Transverse colon (tissue), 4 donors: ENCODE data around the gene TM4SF5. TPM values are rescaled to one million over a fixed set of nuclear protein-coding genes. Genes with fewer than 3 reads are reported as not detected.

Source experiments
- DNase-seq: peaks from one replicate; pipeline ENCODE4 v3.0.0-alpha.2; 2019
- H3K27ac ChIP-seq, 4 donors: fragments of 200-600 bp; sonication (generic); 2 replicates each; pipeline ENCODE4 v1.5.1; 2016 to 2018; ENCODE audit warnings: inconsistent platforms in 4 of 4
- H3K27me3 ChIP-seq: fragments of 200-600 bp; sonication (generic); 2 replicates; pipeline ENCODE4 v1.5.1; 2017; ENCODE audit warnings: inconsistent platforms
- H3K36me3 ChIP-seq, 4 donors: fragments of 200-600 bp; sonication (generic); 2 replicates each; pipeline ENCODE4 v1.5.1; 2017 to 2019; ENCODE audit warnings: inconsistent platforms in 4 of 4
- H3K4me1 ChIP-seq, 4 donors: fragments of 200-600 bp; sonication (generic); 2 replicates each; pipeline ENCODE4 v1.5.1; 2017 to 2020; ENCODE audit warnings: inconsistent platforms in 4 of 4
- H3K4me3 ChIP-seq, 4 donors: fragments of 200-600 bp; sonication (generic); 1 replicate in 1 of 4; 2 replicates in 3 of 4; pipeline versions ENCODE4 v1.5.1 to v1.6.1; 2017 to 2019; ENCODE audit warnings: inconsistent platforms in 4 of 4
- H3K9me3 ChIP-seq, 2 donors: fragments of 200-600 bp; sonication (generic); 2 replicates each; pipeline ENCODE4 v1.5.1; 2017 to 2019; ENCODE audit warnings: inconsistent platforms in 2 of 2
- EP300 ChIP-seq: sonication (generic); formaldehyde crosslinking; IDR thresholded peaks from one replicate; pipeline ENCODE4 v1.6.1; 2017; ENCODE audit warnings: antibody characterized with exemption, low read depth
- POLR2A ChIP-seq: fragments of 450-650 bp; IDR thresholded peaks from one replicate; pipeline ENCODE4 v1.6.1; 2016; ENCODE audit warnings: antibody characterized with exemption, mild to moderate bottlenecking, moderate library complexity
- POLR2AphosphoS5 ChIP-seq, 3 donors: sonication (generic); formaldehyde crosslinking; IDR thresholded peaks; one replicate each; pipeline ENCODE4 v1.6.1; 2016; ENCODE audit warnings: antibody characterized with exemption in 3 of 3
- WGBS, 2 donors: methylation state at CpG; one replicate each; pipeline ENCODE4 v1.1.5; 2018; ENCODE audit warnings: low coverage in 1 of 2; 5-methylcytosine and 5-hydroxymethylcytosine counted together
- in situ Hi-C, 4 donors: fragments of 200-750 bp; cut with MboI; loops; one replicate each; pipeline versions ENCODE4 v1.15.0 to v1.15.1; 2017; ENCODE audit warnings: low sequenced_read_pairs in 3 of 4, low pct_ligation_motif_present in 1 of 4, low pct_unique_long_range_greater_than_20kb in 1 of 4
- intact Hi-C: fragments of 100-400 bp; cut with DNase I; formaldehyde crosslinking; loops from one replicate; pipeline ENCODE4 v1.15.1; 2023; ENCODE audit warnings: low total_unique reads
- total RNA-seq, 4 donors: library from RNA; depleted of rRNA; stranded (reverse); fragments of >200 nt; gene quantifications; one replicate each; pipeline ENCODE4 v1.1.0, GENCODE V29; 2016
- TF ChIP-seq, protein P1 (sequence below), 5 experiments: fragments of 200-600 bp in 3 of 5; fragments of 450-650 bp in 2 of 5; sonication (generic) in 3 of 5; IDR thresholded peaks; 1 replicate in 2 of 5; 2 replicates in 3 of 5; pipeline ENCODE4 v1.5.1; 2016 to 2017; ENCODE audit warnings: antibody characterized with exemption in 5 of 5, inconsistent platforms in 3 of 5, mild to moderate bottlenecking in 2 of 5, moderate library complexity in 1 of 5

Gene TM4SF5
- total RNA-seq, 4 donors from 2014 or later: 5.2 to 42.6 (median 26.1) TPM

DNA sequence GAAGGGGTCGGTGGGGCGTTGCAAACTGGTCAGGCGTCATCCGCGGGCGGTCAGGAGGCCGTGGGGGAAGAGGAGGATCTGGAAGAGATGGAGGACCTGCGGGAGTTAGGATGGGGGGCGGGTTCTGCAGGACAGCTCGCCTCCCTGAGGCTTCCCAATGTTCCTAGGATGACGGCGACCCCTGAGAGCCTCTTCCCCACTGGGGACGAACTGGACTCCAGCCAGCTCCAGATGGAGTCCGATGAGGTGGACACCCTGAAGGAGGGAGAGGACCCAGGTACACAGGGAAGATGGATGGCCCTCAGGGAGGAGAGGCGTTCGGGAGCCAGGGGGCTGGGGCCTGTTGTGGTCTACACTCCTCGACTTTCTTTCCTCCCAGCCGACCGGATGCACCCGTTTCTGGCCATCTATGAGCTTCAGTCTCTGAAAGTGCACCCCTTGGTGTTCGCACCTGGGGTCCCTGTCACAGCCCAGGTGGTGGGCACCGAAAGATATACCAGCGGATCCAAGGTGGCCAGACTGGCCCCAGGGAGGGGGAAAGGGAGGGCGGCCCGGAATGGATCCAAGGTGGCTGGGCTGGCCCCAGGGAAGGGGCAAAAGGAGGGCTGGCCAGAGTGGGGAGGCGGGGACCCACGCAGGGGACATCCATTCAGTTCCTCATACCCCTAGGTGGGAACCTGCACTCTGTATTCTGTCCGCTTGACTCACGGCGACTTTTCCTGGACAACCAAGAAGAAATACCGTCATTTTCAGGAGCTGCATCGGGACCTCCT lies 36.1 kb downstream of the TM4SF5 start:
- TF ChIP-seq EP300: no peak
- no peak for TF ChIP-seq POLR2AphosphoS5 (IDR thresholded peaks at IDR 0.05)
- no peak for TF ChIP-seq POLR2A
- TF ChIP-seq, protein P1, sequence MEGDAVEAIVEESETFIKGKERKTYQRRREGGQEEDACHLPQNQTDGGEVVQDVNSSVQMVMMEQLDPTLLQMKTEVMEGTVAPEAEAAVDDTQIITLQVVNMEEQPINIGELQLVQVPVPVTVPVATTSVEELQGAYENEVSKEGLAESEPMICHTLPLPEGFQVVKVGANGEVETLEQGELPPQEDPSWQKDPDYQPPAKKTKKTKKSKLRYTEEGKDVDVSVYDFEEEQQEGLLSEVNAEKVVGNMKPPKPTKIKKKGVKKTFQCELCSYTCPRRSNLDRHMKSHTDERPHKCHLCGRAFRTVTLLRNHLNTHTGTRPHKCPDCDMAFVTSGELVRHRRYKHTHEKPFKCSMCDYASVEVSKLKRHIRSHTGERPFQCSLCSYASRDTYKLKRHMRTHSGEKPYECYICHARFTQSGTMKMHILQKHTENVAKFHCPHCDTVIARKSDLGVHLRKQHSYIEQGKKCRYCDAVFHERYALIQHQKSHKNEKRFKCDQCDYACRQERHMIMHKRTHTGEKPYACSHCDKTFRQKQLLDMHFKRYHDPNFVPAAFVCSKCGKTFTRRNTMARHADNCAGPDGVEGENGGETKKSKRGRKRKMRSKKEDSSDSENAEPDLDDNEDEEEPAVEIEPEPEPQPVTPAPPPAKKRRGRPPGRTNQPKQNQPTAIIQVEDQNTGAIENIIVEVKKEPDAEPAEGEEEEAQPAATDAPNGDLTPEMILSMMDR (IDR thresholded peaks at IDR 0.05): no peak
- peak; percentile 15 for DNase-seq
- Histone ChIP-seq H3K4me3 (peak overlapping the region; percentile 74 to 98 (median 91)), H3K27me3 (no peaks in the 10 kb centered on the region), H3K36me3 (no peaks in the 10 kb centered on the region), H3K9me3 (no peaks in the 10 kb centered on the region), H3K4me1 (peaks cover 11 to 20% (median 17%) of the 10 kb centered on the region in 4 donors), H3K27ac (peak overlapping the region; percentile 82 to 93 (median 82))
- WGBS, 2 donors: 41% methylated on average over 29 of the region's 32 CpGs; no CpG with 5 or more reads in 1 of the 2 donors
- in situ Hi-C loops (no loop called here), intact Hi-C loops (loop anchor here (5.0 kb wide), 1 partner anchor 80 kb away; no protein-coding TSS in a partner anchor)

- no peaks in the 10 kb centered on the region for H3K9me3 ChIP-seq
- H3K27ac ChIP-seq: no peak overlapping the region
- peak; percentile 29 for DNase-seq
- in situ Hi-C loops: no loop called here
- intact Hi-C loops: loop anchor here (5.0 kb wide), 1 partner anchor 79 kb away; no protein-coding TSS in a partner anchor
- no peaks in the 10 kb centered on the region for H3K27me3 ChIP-seq
- H3K36me3 ChIP-seq: no peaks in the 10 kb centered on the region
- 43 to 57% methylated on average over 6 of the region's 6 CpGs for WGBS, 2 donors
- H3K4me3 ChIP-seq: no peak overlapping the region
- TF ChIP-seq, protein P1 (IDR thresholded peaks at IDR 0.05): no peak
- TF ChIP-seq EP300 (no peak), POLR2A (no peak), POLR2AphosphoS5 (IDR thresholded peaks at IDR 0.05) (no peak)
- H3K4me1 ChIP-seq: peaks cover 11 to 20% (median 17%) of the 10 kb centered on the region in 4 donors
Measured at GRCh38 chr17:4808378-4808767, 36.7 kb downstream of the TM4SF5 start.

- Histone ChIP-seq H3K36me3 (no peaks in the 10 kb centered on the region), H3K4me3 (no peak overlapping the region), H3K9me3 (no peaks in the 10 kb centered on the region), H3K4me1 (peaks cover 11 to 20% (median 17%) of the 10 kb centered on the region in 4 donors), H3K27ac (no peak overlapping the region), H3K27me3 (no peaks in the 10 kb centered on the region)
- intact Hi-C loops (no loop called here), in situ Hi-C loops (no loop called here)
- DNase-seq: no peak
- 74 to 76% methylated on average over 5 to 13 of the region's 13 CpGs for WGBS, 2 donors
- TF ChIP-seq, protein P1 (IDR thresholded peaks at IDR 0.05): no peak
- TF ChIP-seq POLR2AphosphoS5 (IDR thresholded peaks at IDR 0.05): no peak
- no peak for TF ChIP-seq EP300
- no peak for TF ChIP-seq POLR2A
Measured at GRCh38 chr17:4810696-4811290, 39.1 kb downstream of the TM4SF5 start.

DNA sequence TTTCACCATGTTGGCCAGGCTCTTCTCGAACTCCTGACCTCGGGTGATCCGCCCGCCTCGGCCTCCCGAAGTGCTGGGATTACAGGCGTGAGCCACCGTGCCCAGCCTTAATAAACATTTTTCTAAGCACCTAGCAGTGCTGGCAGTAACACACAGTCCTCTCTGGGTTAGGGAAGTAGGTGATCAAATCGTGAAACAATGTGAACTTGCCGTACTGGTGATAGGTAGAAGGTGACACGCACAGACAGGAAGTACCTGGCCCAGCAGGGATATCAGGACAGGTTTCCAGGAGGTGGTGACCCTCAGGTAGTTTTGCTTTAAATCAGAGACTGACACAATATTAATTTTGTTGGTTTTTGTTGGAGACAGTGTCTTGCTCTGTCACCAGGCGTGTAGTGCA lies 39.8 kb downstream of the TM4SF5 start:
- intact Hi-C loops: no loop called here
- TF ChIP-seq, protein P1 (IDR thresholded peaks at IDR 0.05): no peak
- TF ChIP-seq POLR2AphosphoS5 (IDR thresholded peaks at IDR 0.05) (no peak), POLR2A (no peak), EP300 (no peak)
- H3K4me3 ChIP-seq: no peak overlapping the region
- H3K27ac ChIP-seq: no peak overlapping the region
- H3K4me1 ChIP-seq: peaks cover 6 to 14% (median 11%) of the 10 kb centered on the region in 4 donors
- no peaks in the 10 kb centered on the region for H3K27me3 ChIP-seq
- no peak for DNase-seq
- in situ Hi-C loops: no loop called here
- no peaks in the 10 kb centered on the region for H3K36me3 ChIP-seq
- 93% methylated on average over 11 to 12 of the region's 12 CpGs for WGBS, 2 donors
- H3K9me3 ChIP-seq: no peaks in the 10 kb centered on the region
